Measurements from ENCODE around the gene GALNTL6. TPM values are rescaled to one million over a fixed set of nuclear protein-coding genes. Genes with fewer than 3 reads are reported as not detected.
"Not testable (repeated sequence)": the region's sequence is repeated elsewhere in the genome, so short reads cannot be mapped to it uniquely, and the experiment has no call there.

The GALNTL6 gene
- total RNA-seq, 2 experiments from 2014 or later, result not detected

DNA sequence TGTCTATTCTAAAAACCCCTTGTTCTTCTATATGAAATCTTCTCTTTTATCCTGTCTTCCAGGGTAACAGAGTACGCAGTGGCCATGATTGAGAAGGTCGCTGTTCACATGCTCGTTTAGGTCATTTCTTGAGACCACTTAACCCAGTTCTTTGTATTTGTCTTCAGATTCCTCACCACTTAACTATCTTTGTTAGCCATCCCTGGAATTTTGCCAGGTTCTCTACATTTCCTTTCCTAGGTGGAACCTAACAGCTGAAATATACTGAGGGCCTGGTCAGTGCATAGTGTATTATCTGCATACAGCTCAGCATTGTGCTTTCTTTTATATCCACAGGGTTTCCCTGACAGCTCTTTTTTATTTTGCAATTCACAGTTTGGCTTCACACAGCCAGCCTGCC lies 1206.5 kb downstream of the GALNTL6 start:
- no peak overlapping the region for H3K4me3 Mint-ChIP-seq
- H3K27ac Mint-ChIP-seq, result no peak overlapping the region
- no peaks in the 10 kb centered on the region for H3K27me3 Mint-ChIP-seq
- H3K9me3 Mint-ChIP-seq, result no peaks in the 10 kb centered on the region
- DNase-seq, result no peak
- no peaks in the 10 kb centered on the region for H3K4me1 Mint-ChIP-seq
- no peaks in the 10 kb centered on the region for H3K36me3 Mint-ChIP-seq

DNA sequence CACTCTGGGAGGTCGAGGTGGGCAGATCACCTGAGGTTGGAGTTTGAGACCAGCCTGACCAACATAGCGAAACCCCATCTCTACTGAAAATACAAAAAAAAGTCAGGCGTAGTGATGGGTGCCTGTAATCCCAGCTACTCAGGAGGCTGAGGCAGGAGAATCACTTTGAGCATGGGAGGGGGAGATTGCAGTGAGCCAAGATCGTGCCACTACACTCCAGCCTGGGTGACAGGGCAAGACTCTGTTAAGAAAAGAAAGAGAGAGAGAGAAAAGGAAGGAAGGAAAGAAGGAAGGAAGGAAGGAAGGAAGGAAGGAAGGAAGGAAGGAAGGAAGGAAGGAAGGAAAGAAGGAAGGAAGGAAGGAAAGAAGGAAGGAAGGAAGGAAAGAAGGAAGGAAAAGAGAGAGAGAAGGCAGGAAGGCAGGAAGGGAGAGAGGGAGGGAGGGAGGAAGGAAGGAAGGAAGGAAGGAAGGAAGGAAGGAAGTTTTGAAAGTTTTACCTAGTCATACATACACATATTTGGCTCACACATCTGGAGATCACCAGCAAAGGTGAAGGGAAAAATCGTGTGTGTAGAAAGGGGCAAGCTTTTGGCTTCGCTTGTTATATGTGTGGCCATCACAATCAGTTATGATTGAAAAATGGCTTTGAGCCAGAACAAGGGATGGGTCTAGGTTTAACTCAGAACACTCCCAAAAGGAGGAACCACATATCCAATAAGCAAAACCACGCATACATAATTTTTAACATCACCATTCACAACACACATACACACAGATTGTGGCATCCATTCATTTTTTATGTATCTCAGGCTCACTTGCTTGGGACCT lies 1208.8 kb downstream of the GALNTL6 start:
- not testable (repeated sequence) for H3K9me3 Mint-ChIP-seq, H3K27me3 Mint-ChIP-seq, H3K4me3 Mint-ChIP-seq, H3K36me3 Mint-ChIP-seq, H3K27ac Mint-ChIP-seq, DNase-seq, H3K4me1 Mint-ChIP-seq

DNA sequence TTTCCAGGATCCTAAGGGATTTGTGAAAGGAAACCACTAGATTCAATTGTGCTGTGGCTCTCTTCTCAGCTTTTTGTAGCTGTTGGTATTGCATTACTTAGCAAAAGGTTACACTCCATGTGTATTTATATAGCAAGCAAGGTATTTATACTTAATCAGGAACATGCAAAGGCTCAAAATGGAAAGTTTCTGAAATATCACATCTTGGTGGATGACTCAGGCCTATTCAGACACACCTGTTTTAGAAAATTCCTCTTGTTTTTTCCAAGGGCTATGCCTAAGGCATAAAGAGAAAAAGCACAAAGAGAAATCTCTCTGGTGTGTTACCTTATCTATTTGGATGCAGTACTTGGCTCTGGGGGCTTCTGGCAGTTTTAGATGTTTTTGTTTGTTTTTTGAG lies 1211.0 kb downstream of the GALNTL6 start:
- DNase-seq, result no peak
- H3K4me1 Mint-ChIP-seq, result peaks cover 2% of the 10 kb centered on the region
- H3K27me3 Mint-ChIP-seq, result no peaks in the 10 kb centered on the region
- H3K27ac Mint-ChIP-seq, result no peak overlapping the region
- no peaks in the 10 kb centered on the region for H3K9me3 Mint-ChIP-seq
- H3K36me3 Mint-ChIP-seq, result no peaks in the 10 kb centered on the region
- no peak overlapping the region for H3K4me3 Mint-ChIP-seq

DNA sequence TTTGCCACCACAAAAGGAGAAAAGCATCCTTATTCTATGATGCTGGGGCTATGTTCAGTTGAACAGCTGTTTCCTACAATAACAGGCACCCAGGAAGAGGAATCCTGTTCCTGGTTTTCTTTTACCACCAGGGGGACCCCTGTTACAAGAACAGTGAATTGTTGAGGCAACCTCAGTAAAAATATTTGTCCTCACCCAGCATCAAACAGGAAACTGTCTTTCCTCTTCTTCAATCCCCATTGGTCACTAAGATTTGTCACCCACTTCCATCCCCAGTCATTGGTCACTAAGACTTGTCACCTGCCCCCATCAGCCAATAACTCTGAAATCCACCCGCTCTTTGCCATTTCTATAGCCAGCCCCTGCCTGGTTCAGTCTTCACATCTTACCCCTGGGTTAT lies 1211.9 kb downstream of the GALNTL6 start:
- DNase-seq, result peak; percentile 4
- Mint-ChIP-seq H3K4me3 (no peak overlapping the region), H3K27me3 (no peaks in the 10 kb centered on the region), H3K9me3 (no peaks in the 10 kb centered on the region), H3K27ac (no peak overlapping the region), H3K4me1 (peaks cover 2% of the 10 kb centered on the region), H3K36me3 (no peaks in the 10 kb centered on the region)

DNA sequence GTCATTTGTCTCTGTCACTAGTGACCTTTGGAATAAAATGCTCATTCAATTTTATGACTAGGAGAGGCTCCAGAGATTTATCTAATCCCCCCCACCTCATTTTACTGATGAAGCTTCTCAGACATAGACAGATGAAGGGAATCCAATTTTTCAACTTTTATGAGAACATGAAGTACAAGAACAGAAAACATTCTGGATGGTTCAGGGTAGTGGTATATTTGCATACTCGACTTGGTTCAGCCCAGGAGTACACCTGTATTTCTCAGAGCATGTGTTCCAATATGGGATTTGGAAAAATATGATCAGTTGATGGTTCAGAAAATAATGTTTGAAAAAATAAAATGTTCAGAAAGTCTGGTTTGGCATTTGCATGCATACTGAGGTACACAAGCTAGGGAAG lies 1224.0 kb downstream of the GALNTL6 start:
- Mint-ChIP-seq H3K9me3 (no peaks in the 10 kb centered on the region), H3K27ac (no peak overlapping the region), H3K36me3 (no peaks in the 10 kb centered on the region), H3K4me3 (no peak overlapping the region), H3K27me3 (peaks cover 8% of the 10 kb centered on the region), H3K4me1 (no peaks in the 10 kb centered on the region)
- no peak for DNase-seq

DNA sequence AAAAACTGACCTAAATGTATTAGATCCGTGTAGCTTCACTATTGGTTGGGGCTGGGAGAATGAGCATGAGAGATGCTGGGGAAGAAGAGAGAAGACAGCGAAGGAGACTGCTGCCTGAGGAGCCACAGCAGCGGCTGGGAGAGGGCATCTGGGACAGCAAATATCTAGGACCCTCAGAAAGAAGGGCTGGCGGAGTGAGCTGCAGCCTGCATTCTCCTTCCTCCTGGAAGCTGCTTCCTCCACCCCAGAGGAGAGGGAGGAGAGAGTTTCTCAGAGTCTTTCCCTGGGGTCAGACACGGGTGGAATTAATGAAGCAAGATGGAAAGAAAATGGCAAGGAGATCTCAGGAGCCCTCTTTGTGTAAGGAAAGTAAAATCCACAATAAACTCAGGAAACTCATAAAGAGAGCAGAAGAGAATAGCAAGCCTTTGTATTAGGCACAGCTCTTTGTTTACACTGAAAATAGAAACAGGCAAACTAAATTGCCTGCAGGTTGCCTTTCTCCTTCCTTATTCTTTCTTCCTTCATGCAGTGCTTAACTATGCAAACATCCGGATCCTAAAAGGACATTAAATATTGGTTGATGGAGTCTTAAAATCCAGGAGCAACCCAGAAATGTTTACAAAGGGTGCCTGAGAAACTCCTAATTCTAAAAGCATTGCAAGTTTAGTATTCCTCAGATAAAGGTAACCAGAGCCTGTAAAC lies 1225.1 kb downstream of the GALNTL6 start:
- Mint-ChIP-seq H3K4me3 (no peak overlapping the region), H3K9me3 (peaks cover 4% of the 10 kb centered on the region), H3K4me1 (no peaks in the 10 kb centered on the region), H3K36me3 (no peaks in the 10 kb centered on the region), H3K27ac (no peak overlapping the region), H3K27me3 (peaks cover 17% of the 10 kb centered on the region)
- DNase-seq, result no peak

DNA sequence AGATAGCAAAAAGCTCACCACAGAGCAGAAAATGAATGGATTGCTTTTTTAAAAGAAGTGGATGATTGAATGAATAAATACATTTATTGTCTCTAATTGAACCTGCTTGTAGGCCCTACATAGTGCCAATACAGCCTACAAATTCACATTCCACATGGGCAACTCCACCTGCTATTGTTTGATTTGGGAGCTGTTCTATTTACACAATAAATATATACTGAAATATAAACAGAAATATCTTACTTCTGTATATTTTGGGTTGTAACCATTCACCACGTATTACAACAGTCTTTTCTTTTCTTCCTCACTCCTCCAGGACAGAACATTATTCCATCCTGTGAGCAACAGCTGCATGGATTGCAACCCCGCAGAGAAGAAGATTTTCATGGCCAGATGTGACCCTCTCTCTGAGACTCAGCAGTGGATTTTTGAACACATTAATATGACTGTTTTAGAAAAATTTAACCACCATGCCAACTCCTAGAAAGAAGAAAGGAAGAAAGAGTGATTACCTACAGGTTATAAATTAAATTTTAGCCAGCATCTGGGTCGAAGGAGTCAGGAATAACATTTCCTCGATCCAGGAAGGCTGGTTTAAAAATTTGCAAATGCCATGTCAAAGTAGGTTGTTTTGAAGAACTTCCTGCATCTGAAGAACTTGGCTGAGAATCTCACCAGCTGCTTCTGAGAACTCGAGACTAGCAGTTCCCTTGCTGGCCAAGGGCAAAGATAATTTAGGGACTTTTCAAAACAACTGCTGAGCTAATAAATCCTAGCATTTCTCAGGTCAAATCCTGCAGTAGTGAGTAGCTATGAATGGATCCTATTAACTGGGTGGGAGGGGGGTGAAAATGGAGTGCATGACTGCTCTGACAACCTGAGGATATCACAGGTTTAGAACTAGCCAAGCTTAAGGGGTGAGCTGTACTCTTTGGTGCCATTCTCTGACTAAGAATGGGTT lies 1226.7 kb downstream of the GALNTL6 start:
- peaks cover 26% of the 10 kb centered on the region for H3K27me3 Mint-ChIP-seq
- no peaks in the 10 kb centered on the region for H3K36me3 Mint-ChIP-seq
- peaks cover 4% of the 10 kb centered on the region for H3K9me3 Mint-ChIP-seq
- H3K27ac Mint-ChIP-seq, result no peak overlapping the region
- DNase-seq, result no peak
- H3K4me3 Mint-ChIP-seq, result no peak overlapping the region
- H3K4me1 Mint-ChIP-seq, result no peaks in the 10 kb centered on the region

DNA sequence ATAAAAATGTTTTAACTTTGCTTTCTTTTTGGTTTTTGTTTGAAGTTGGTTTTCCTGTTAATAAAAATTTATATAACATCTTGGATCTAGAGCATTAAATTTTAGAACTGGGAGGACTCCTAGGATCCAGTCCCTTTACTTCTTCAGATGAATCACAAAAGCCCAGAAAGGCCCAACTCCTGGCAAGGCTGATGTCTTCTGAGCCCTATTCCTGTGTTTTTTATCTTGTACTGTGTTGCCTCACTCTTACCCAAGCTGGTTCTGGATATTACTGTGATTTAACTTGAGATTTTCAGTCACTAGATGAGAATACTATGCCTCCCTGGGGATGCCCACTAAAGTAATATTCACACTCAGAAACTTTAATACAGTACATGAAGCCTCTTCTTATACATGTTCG lies 1228.3 kb downstream of the GALNTL6 start:
- Mint-ChIP-seq H3K4me3 (no peak overlapping the region), H3K27ac (no peak overlapping the region), H3K9me3 (peaks cover 4% of the 10 kb centered on the region), H3K27me3 (peaks cover 26% of the 10 kb centered on the region), H3K36me3 (no peaks in the 10 kb centered on the region), H3K4me1 (no peaks in the 10 kb centered on the region)
- DNase-seq, result no peak

DNA sequence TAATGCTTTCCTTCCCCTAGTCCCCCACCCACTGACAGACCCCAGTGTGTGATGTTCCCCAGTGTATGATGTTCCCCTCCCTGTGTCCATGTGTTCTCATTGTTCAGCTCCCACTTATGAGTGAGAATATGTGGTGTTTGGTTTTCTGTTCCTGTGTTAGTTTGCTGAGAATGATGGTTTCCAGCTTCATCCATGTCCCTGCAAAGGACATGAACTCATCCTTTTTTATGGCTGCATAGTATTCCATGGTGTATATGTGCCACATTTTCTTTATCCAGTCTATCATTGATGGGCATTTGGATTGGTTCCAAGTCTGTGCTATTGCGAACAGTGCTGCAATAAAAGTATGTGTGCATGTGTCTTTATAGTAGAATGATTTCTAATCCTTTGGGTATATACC lies 1228.9 kb downstream of the GALNTL6 start:
- not testable (repeated sequence) for H3K36me3 Mint-ChIP-seq, DNase-seq, H3K9me3 Mint-ChIP-seq, H3K4me3 Mint-ChIP-seq, H3K4me1 Mint-ChIP-seq, H3K27ac Mint-ChIP-seq
- peaks cover 26% of the 10 kb centered on the region for H3K27me3 Mint-ChIP-seq

DNA sequence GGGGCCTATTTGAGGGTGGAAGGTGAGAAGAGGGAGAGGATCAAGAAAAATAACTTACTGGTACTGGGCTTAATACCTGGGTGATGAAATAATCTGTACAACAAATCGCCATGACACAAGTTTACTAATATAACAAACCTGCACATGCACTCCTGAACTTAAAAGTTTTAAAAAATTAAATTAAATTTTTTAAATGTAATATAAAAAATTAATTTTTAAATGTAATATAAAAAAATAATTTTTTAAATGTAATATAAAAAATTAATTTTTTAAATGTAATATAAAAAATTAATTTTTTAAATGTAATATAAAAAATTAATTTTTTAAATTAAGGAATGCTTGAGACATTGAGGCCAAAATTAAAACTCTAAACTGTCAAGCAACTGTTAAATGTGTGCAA lies 1231.1 kb downstream of the GALNTL6 start:
- Mint-ChIP-seq H3K9me3 (peaks cover 4% of the 10 kb centered on the region), H3K27me3 (peaks cover 26% of the 10 kb centered on the region), H3K27ac (no peak overlapping the region), H3K4me3 (no peak overlapping the region), H3K36me3 (no peaks in the 10 kb centered on the region), H3K4me1 (no peaks in the 10 kb centered on the region)
- DNase-seq, result no peak

DNA sequence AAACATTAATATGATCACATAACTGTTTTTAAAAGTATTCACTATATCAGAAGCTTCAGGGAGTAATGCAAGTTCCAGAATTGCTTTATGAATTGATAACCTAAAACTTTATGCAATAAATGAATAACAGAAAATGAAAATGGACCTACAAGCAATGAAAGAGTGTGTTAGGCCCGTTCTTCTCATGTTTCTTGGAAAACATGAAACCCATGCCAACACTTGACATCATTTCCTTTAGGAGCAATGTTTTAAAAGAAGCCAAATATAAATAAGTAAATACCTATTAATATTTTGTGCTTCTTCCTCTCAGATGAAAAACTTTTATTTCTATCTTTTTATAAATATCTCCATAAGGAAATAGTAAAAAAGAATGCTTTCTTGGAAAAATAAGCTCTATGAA lies 1232.4 kb downstream of the GALNTL6 start:
- Mint-ChIP-seq H3K27me3 (peaks cover 26% of the 10 kb centered on the region), H3K4me1 (no peaks in the 10 kb centered on the region), H3K9me3 (peaks cover 4% of the 10 kb centered on the region), H3K36me3 (no peaks in the 10 kb centered on the region), H3K4me3 (no peak overlapping the region), H3K27ac (no peak overlapping the region)
- no peak for DNase-seq

DNA sequence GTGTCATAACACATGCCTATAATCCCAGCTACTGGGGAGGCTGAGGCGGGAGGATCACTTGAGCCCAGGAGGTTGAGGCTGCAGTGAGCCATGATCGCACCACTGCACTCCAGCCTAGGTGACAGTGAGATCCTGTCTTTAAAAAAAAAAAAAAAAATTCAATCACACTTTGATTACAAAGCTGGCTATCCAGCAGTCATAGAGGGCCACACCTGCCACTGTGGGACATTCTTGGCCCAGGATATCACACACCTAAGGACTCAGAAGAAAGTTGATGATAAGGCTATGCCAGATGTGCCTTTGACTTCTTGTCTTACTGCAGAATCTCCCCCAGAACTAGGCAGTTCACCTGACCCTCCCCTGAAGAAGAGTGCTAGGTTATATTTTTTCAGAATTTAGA lies 1232.9 kb downstream of the GALNTL6 start:
- H3K4me3 Mint-ChIP-seq, result no peak overlapping the region

DNA sequence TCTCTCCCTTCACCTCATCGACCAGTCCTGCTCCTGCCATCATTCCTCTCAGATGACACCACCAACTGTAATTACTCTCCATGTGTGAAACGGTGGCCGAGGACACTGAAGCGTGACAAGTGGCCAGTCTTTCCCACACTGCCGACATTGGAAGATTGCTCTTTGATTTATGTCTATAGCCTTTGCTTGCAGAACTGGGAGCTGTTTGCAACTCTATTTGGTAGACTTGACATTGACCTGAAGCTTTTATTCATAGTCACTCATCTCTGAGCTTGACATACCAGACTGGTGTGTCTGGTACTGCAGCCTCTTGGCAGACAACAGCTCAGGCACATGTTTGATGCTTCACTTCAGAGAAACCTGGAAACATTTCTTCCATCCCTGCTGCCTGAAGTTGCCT lies 1233.6 kb downstream of the GALNTL6 start:
- Mint-ChIP-seq H3K9me3 (peaks cover 4% of the 10 kb centered on the region), H3K4me3 (no peak overlapping the region), H3K4me1 (no peaks in the 10 kb centered on the region), H3K27me3 (peaks cover 21% of the 10 kb centered on the region), H3K27ac (no peak overlapping the region), H3K36me3 (no peaks in the 10 kb centered on the region)
- no peak for DNase-seq

More for the DNA sequence above, 1232.9 kb downstream of the GALNTL6 start:
- Mint-ChIP-seq H3K4me1 (no peaks in the 10 kb centered on the region), H3K36me3 (no peaks in the 10 kb centered on the region), H3K27ac (no peak overlapping the region), H3K9me3 (peaks cover 4% of the 10 kb centered on the region), H3K27me3 (peaks cover 26% of the 10 kb centered on the region)
- no peak for DNase-seq

DNA sequence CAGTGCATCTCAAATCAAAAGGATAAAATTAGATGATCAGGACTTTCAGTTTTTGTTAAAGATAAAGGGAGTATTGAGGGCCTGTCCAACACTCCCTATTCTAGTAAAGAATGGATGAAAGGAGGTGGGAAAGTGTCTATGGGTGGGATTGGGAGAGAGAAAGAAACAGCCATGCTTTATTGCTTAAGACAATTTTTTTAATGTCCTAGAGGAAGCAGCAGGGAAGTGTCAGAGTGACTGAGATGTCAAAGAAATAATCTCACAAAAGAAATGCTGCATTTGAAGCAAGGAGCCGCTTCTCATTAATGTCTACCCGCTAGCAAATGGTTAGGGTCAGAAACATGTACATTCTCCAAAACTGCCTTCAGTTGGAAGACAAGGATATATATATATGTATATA lies 1238.0 kb downstream of the GALNTL6 start:
- Mint-ChIP-seq H3K27me3 (peaks cover 3% of the 10 kb centered on the region), H3K4me1 (no peaks in the 10 kb centered on the region), H3K9me3 (no peaks in the 10 kb centered on the region), H3K36me3 (no peaks in the 10 kb centered on the region), H3K27ac (no peak overlapping the region), H3K4me3 (no peak overlapping the region)
- no peak for DNase-seq

DNA sequence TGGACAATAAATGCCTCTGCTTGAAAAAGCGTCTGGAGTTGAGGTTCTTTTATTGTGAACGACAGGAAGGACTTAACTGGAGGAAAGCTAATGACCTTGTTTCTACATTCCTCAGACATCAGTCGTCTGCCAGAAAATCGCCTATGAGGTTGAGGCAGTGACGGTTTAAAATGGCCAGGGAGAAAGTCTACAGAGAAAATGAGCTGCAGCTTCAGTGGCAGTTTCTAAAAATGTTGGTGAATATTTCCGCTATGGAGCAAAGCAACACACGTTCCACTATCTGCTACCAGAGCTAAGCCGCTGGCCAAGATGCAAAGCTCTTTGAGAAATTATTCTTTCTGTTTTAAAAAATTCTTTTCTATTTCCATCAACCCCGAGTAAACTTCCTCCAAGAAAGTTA lies 1238.5 kb downstream of the GALNTL6 start:
- Mint-ChIP-seq H3K4me1 (no peaks in the 10 kb centered on the region), H3K27me3 (peaks cover 3% of the 10 kb centered on the region), H3K9me3 (no peaks in the 10 kb centered on the region), H3K36me3 (no peaks in the 10 kb centered on the region), H3K4me3 (no peak overlapping the region), H3K27ac (no peak overlapping the region)
- no peak for DNase-seq
